Calu3 (cell line): Measurements from ENCODE around the gene GPR17. TPM values are rescaled to one million over a fixed set of nuclear protein-coding genes. Genes with fewer than 3 reads are reported as not detected.

Experiments
- BruUV-seq: library from RNA; stranded (reverse); fragments of 400-500 nt; replicated peaks from 2 replicates; lab custom pipeline; 2021; lab: Mats Ljungman, UMichigan
- CTCF ChIA-PET: fragments of 300-600 bp; sonication (Branson Sonifier 250); formaldehyde crosslinking; loops from one replicate; lab custom pipeline; 2022; ENCODE audit warnings: antibody characterized with exemption; lab: Charles Lee
- DNase-seq: peaks from one replicate; pipeline ENCODE4 v3.0.0; 2022
- H3K27ac Mint-ChIP-seq: one replicate; pipeline ENCODE4 v1.8.0; 2022; ENCODE audit warnings: mixed read lengths; ENCODE audit not compliant: unreplicated experiment
- H3K27me3 Mint-ChIP-seq: one replicate; pipeline ENCODE4 v1.8.0; 2022; ENCODE audit warnings: mixed read lengths; ENCODE audit not compliant: unreplicated experiment
- H3K36me3 Mint-ChIP-seq: one replicate; pipeline ENCODE4 v1.8.0; 2022; ENCODE audit warnings: mild to moderate bottlenecking, moderate library complexity, mixed read lengths; ENCODE audit not compliant: insufficient read depth, unreplicated experiment
- H3K4me1 Mint-ChIP-seq: one replicate; pipeline ENCODE4 v1.8.0; 2022; ENCODE audit warnings: mild to moderate bottlenecking, low read depth, mixed read lengths; ENCODE audit not compliant: unreplicated experiment
- H3K4me3 Mint-ChIP-seq: one replicate; pipeline ENCODE4 v1.8.0; 2022; ENCODE audit warnings: mild to moderate bottlenecking, low read depth, moderate library complexity, mixed read lengths; ENCODE audit not compliant: unreplicated experiment
- H3K9me3 Mint-ChIP-seq: one replicate; pipeline ENCODE4 v1.8.0; 2022; ENCODE audit warnings: low read depth, mixed read lengths; ENCODE audit not compliant: unreplicated experiment
- intact Hi-C: fragments of 100-400 bp; cut with micrococcal nuclease; formaldehyde crosslinking; loops from one replicate; pipeline ENCODE4 v1.10.0; 2022; ENCODE audit not compliant: unreplicated experiment
- total RNA-seq: library from RNA; stranded (reverse); gene quantifications from 2 replicates; pipeline ENCODE4 v1.2.3, GENCODE V29; 2022
- TF ChIP-seq, protein P1 (sequence below): fragments of 200-600 bp; IDR thresholded peaks from one replicate; pipeline ENCODE4 v1.8.0; 2022; ENCODE audit warnings: antibody characterized with exemption; ENCODE audit not compliant: unreplicated experiment

Gene GPR17
- total RNA-seq, 1 experiment from 2014 or later, result not detected

GRCh38 chr2:127646487-127647241 is 711 bp downstream of the GPR17 start:
- TF ChIP-seq, protein P1, sequence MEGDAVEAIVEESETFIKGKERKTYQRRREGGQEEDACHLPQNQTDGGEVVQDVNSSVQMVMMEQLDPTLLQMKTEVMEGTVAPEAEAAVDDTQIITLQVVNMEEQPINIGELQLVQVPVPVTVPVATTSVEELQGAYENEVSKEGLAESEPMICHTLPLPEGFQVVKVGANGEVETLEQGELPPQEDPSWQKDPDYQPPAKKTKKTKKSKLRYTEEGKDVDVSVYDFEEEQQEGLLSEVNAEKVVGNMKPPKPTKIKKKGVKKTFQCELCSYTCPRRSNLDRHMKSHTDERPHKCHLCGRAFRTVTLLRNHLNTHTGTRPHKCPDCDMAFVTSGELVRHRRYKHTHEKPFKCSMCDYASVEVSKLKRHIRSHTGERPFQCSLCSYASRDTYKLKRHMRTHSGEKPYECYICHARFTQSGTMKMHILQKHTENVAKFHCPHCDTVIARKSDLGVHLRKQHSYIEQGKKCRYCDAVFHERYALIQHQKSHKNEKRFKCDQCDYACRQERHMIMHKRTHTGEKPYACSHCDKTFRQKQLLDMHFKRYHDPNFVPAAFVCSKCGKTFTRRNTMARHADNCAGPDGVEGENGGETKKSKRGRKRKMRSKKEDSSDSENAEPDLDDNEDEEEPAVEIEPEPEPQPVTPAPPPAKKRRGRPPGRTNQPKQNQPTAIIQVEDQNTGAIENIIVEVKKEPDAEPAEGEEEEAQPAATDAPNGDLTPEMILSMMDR, result no peak
- no peak overlapping the region for H3K4me3 Mint-ChIP-seq
- H3K27ac Mint-ChIP-seq, result no peak overlapping the region
- H3K27me3 Mint-ChIP-seq, result peaks cover 9% of the 10 kb centered on the region
- CTCF ChIA-PET, result no interaction called here
- no peaks in the 10 kb centered on the region for H3K4me1 Mint-ChIP-seq
- no peak for DNase-seq
- intact Hi-C loops, result loop anchor here (5.0 kb wide), 1 partner anchor 449 kb away; no protein-coding TSS in a partner anchor
- BruUV-seq, result no TSS peak
- no peaks in the 10 kb centered on the region for H3K36me3 Mint-ChIP-seq
- H3K9me3 Mint-ChIP-seq, result no peaks in the 10 kb centered on the region

DNA sequence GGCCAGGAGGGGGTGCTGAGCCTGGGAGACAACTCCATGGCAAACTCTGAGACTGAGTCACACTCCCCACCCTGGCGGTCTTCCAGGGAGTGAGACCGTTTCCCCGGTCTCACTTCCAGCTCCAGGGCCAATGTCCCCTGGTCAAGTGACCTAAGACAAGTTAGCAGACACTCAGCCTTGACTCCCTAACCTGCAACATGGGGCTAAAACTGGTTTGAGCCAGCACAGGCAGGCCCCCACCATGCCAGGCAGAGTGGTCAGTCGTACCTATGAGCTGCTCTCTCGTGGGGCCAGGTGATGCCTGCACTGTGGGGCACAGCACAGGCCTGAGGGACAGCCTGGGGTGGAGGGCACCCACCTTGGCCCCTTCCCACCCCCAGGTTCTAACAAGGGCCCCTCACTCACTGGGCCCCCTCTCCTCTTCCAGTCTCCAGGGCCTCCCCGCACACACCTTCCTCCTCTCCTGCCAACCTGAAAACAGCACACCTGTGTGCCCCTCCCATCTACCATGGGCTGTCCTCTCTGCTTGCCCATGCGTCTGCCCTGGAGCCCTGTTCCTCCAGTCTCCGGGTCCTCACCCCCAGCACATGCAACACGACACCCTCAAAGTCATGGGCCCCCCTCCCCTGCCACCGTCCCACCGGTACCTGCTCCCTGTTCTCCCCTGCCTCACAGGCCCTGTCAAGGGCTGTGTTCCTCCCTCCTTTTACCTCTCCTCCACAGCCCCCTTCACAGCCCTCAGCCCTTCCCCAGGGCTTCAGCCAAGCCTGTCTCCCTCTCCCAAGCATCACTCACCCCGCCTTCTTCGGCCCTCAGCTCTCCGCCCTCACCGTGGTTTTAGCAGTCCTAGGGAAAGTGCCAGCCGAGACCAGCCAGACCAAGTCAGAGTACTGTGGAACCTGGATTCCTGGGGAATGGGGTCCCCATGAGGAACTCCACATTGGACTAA is 1.6 kb downstream of the GPR17 start:
- no peaks in the 10 kb centered on the region for H3K36me3 Mint-ChIP-seq
- H3K4me1 Mint-ChIP-seq, result no peaks in the 10 kb centered on the region
- peaks cover 18% of the 10 kb centered on the region for H3K27me3 Mint-ChIP-seq
- no peaks in the 10 kb centered on the region for H3K9me3 Mint-ChIP-seq
- intact Hi-C loops, result loop anchor here (5.0 kb wide), 1 partner anchor 450 kb away; no protein-coding TSS in a partner anchor
- no TSS peak for BruUV-seq
- DNase-seq, result no peak
- CTCF ChIA-PET, result no interaction called here
- no peak overlapping the region for H3K4me3 Mint-ChIP-seq
- H3K27ac Mint-ChIP-seq, result no peak overlapping the region
- TF ChIP-seq, protein P1, result no peak

DNA sequence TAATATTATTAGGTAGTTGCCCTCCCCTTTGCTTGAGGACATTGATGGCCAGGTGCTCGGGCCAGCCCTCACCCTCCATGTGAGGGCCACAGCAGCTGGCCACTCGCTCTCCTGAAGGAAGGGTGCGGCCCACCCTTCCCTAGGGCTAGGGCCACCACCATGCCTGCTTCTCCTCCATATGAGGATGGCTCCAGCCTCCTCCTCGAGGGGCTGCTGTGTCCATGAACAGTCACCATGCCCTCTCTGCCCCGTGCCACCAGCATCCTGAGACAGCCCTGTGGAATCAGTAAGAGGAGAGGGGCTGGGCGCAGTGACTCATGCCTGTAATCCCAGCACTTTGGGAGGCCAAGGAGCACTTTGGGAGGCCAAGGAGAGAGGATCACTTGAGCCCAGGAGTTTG is 2.4 kb downstream of the GPR17 start:
- DNase-seq, result no peak
- intact Hi-C loops, result loop anchor here (5.0 kb wide), 1 partner anchor 451 kb away; no protein-coding TSS in a partner anchor
- no peaks in the 10 kb centered on the region for H3K4me1 Mint-ChIP-seq
- CTCF ChIA-PET, result no interaction called here
- no peaks in the 10 kb centered on the region for H3K36me3 Mint-ChIP-seq
- peaks cover 26% of the 10 kb centered on the region for H3K27me3 Mint-ChIP-seq
- no peak overlapping the region for H3K4me3 Mint-ChIP-seq
- no peaks in the 10 kb centered on the region for H3K9me3 Mint-ChIP-seq
- no peak overlapping the region for H3K27ac Mint-ChIP-seq
- TF ChIP-seq, protein P1, result no peak
- no TSS peak for BruUV-seq

DNA sequence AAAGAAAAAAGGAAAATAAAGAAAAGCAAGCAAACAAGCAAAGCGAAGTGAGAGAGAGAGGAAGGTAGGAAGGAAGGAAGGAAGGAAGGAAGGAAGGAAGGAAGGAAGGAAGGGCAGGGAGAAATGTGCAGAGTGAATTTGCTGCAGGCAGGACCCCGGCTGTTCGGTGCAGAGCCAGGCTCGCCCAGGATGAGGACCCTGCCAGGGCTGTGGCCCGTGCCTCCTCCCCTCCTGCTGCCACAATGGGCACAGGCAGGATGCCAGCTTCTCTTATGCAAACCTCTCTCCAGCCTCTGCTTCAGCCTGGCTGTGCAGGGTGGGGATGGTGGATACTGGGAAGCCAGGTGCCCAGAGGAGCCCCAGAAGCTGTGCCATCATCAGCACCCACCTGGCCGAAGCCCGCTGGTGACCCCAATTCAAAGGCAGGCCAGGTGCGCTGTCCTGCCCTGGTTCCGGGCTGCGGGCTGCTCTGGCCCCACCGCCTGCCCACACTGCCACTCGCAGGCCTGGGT is 3.2 kb downstream of the GPR17 start:
- no peaks in the 10 kb centered on the region for H3K4me1 Mint-ChIP-seq
- no peak for DNase-seq
- no peaks in the 10 kb centered on the region for H3K36me3 Mint-ChIP-seq
- H3K9me3 Mint-ChIP-seq, result no peaks in the 10 kb centered on the region
- H3K4me3 Mint-ChIP-seq, result no peak overlapping the region
- peaks cover 34% of the 10 kb centered on the region for H3K27me3 Mint-ChIP-seq
- BruUV-seq, result no TSS peak
- no peak overlapping the region for H3K27ac Mint-ChIP-seq
- intact Hi-C loops, result loop anchor here (1.0 to 5.0 kb wide), 2 partner anchors 58 to 452 kb away; no protein-coding TSS in a partner anchor
- CTCF ChIA-PET, result interaction anchor here (1.1 to 2.3 kb wide), 2 partner anchors 58 to 170 kb away, joined by 3 to 17 read pairs; no protein-coding TSS in a partner anchor
- TF ChIP-seq, protein P1, result no peak
